ENCODE results near the gene FLOT1. TPM values are rescaled to one million over a fixed set of nuclear protein-coding genes. Genes with fewer than 3 reads are reported as not detected.

FLOT1 gene
- total RNA-seq, 1 donor from 2014 or later = 100 TPM

DNA sequence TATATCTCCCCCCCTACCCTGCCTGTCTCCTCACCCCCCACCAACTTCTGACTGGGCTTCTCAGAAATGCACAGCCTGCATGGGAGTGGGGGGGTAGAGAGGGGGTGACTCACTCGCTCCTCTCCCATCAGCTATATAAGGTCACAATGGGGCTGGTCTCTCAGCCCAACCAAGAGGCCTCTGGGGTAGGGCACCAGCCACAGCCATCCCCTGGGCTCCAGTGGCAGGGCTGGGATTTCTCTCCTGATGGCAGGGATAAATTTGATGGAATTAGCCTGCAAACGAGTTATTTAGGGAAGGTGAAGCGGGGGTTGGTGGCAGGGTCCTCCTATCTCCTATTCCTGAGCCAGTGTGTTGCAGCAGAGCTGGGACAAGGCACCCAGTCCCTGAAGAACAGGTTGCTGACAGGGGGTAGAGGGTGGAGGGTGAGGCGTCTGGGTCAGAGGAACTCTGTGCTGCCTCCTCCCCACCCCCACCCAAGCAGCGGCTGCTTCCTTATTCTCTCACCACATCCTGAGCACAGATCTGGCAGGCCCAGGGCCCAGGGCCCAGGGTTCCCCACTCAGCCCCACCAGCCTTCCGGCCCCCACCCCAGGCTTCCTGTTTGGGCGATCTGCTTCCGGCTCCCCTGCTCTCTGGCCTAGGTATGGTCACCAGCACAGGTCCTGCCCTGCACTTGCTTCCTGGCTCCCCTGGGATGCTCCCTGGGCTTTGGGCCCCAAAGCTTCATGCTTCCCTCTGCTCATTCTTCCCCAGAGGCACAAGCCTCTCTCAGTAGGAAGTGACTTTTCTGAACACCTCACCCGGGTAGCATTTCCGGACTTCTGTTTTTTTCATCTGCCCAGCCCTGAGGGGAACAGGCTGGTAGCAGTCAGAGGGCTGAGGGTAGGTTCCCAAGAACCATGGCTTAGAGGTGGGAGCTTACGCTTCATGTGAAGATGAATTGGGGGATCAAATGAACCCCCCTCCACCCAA, 60.1 kb downstream of the FLOT1 start:
- DNase-seq (ENCODE audit: low read depth) = no peak
- TF ChIP-seq, protein P1, sequence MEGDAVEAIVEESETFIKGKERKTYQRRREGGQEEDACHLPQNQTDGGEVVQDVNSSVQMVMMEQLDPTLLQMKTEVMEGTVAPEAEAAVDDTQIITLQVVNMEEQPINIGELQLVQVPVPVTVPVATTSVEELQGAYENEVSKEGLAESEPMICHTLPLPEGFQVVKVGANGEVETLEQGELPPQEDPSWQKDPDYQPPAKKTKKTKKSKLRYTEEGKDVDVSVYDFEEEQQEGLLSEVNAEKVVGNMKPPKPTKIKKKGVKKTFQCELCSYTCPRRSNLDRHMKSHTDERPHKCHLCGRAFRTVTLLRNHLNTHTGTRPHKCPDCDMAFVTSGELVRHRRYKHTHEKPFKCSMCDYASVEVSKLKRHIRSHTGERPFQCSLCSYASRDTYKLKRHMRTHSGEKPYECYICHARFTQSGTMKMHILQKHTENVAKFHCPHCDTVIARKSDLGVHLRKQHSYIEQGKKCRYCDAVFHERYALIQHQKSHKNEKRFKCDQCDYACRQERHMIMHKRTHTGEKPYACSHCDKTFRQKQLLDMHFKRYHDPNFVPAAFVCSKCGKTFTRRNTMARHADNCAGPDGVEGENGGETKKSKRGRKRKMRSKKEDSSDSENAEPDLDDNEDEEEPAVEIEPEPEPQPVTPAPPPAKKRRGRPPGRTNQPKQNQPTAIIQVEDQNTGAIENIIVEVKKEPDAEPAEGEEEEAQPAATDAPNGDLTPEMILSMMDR (conservative IDR thresholded peaks at IDR 0.05; ENCODE audit: low read depth, low read length) = no peak
- peak overlapping the region; percentile 94 for H3K4me3 ChIP-seq (ENCODE audit: low read depth, low read length)

DNA sequence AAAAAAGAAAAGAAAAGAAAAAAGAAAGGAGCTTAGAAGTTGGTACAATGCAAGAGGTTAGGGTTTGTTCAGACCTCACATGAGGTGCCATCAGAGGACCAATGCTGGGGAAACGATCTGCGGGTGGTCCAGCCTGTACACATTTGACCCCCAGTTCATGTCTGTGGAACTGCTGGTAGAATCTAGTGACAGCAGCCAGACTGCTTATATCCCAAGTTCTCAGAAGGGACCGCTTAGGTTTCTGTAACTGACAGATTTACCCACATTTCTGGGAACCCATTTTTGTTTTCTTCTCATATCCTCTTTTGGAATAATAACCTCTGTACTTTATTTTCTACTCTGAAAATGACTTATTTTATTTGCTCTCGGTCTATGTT, 60.7 kb downstream of the FLOT1 start:
- H3K4me3 ChIP-seq (ENCODE audit: low read depth, low read length) = peak overlapping the region; percentile 94
- no peak for DNase-seq (ENCODE audit: low read depth)

DNA sequence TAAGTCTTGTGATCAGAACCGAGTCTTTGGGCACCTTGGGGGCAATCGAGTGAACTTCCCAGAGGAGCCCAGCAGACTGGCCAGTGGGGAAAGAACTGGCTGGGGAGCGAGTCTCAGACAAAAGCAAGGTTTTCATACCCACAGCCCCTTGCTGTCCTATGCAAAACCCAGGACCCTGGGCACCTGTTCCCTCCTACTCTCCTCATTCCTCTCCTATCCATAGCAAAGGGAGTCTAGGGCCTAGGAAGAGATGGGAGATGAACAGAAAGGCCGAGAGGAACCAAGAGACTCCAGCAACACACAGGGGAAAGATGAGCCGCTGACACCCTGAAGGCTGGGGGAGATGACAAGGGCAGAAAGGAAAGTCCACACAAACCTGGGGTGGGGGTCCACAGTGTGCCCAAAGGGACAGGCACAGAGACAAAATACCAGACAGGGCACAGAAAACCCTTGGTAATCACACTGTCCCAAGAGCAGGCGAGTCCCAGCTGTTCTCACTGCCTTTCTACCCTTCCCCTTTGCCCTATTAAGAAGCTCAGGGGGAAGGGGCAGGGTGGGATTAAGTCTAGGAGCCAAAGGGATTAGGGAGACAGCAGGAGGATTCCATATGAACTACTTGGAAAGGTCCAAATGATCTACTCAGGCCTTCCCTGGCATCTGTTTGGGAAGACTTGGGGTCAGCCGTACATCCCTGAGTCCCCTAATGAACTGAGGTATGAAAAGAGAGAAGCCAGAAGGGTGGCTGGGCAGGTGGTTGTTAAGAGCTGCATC, 62.5 kb downstream of the FLOT1 start:
- H3K4me3 ChIP-seq (ENCODE audit: low read depth, low read length) = peak overlapping the region; percentile 25
- TF ChIP-seq, protein P1 (conservative IDR thresholded peaks at IDR 0.05; ENCODE audit: low read depth, low read length) = no peak
- DNase-seq (ENCODE audit: low read depth) = no peak

More for the DNA sequence above, 60.7 kb downstream of the FLOT1 start:
- TF ChIP-seq, protein P1 (conservative IDR thresholded peaks at IDR 0.05; ENCODE audit: low read depth, low read length) = no peak

DNA sequence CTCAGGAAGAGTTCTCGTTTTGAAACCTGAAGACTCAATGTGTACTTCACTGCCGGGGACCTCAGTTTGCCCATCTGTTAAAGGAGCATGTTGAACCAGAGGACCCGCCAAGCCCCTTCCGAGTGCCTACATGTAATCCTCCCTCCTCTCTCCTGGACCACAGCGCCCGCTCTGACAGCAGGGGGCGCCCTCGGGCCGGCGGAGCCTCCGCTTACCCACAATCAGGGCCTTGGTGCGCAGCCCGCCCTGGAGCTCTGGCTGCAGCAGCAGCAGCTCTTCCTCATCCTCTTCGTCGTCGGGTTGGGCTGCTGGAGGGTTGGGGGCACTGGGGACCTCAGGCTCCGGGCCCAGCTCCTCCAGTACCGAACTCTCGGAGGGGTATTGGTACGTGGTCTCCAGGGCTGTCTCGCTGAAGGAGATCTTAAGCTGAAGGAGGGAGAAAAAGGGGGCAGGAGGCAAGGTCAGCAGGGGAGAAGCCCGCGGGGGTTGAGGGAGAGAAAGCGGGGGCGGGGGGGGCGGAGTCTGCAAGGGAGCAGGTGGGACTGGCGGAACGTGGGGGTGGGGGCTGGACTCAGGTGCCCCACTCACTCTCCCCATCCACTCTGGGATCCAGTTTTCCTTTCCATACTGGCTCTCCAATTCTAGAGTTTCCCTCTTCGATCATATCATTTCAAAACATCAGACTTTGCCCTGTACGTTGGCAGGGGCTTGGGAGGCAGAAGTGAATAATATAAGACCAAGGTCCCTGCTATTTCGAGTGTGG, 63.3 kb downstream of the FLOT1 start:
- peak overlapping the region; percentile 36 for H3K4me3 ChIP-seq (ENCODE audit: low read depth, low read length)
- TF ChIP-seq, protein P1 (conservative IDR thresholded peaks at IDR 0.05; ENCODE audit: low read depth, low read length) = peak; percentile 94
- DNase-seq (ENCODE audit: low read depth) = no peak

Other genes with a start within 250 kb of the FLOT1 start
- 46.1 and 46.3 TPM in 2 replicates for gene GNL1, start 186.2 kb downstream of the FLOT1 start, total RNA-seq
- 4.6 and 5.2 TPM in 2 replicates for gene PRR3, start 185.4 kb downstream of the FLOT1 start, total RNA-seq
- gene ABCF1, start 171.2 kb downstream of the FLOT1 start, total RNA-seq = 49.0 and 70.5 TPM in 2 replicates
- gene PPP1R10, start 125.4 kb downstream of the FLOT1 start, total RNA-seq = 19.6 and 25.8 TPM in 2 replicates
- gene MRPS18B, start 124.8 kb downstream of the FLOT1 start, total RNA-seq = 65.8 and 87.4 TPM in 2 replicates
- gene ATAT1, start 115.8 kb downstream of the FLOT1 start, total RNA-seq = 6.2 and 8.9 TPM in 2 replicates
- 4.6 and 10.5 TPM in 2 replicates for gene C6orf136, start 95.6 kb downstream of the FLOT1 start, total RNA-seq
- 41.5 and 52.0 TPM in 2 replicates for gene DHX16, start 69.7 kb downstream of the FLOT1 start, total RNA-seq
- 66.5 and 77.3 TPM in 2 replicates for gene PPP1R18, start 56.0 kb downstream of the FLOT1 start, total RNA-seq
- 20.4 and 22.5 TPM in 2 replicates for gene NRM, start 51.7 kb downstream of the FLOT1 start, total RNA-seq
- gene MDC1, start 25.4 kb downstream of the FLOT1 start, total RNA-seq = 11.4 and 20.7 TPM in 2 replicates
- 1,157 and 1,940 TPM in 2 replicates for gene TUBB, start 22.3 kb downstream of the FLOT1 start, total RNA-seq
- gene IER3, start 1.9 kb upstream of the FLOT1 start, total RNA-seq = 336 and 354 TPM in 2 replicates
- 72.0 and 128 TPM in 2 replicates for gene DDR1, start 141.8 kb upstream of the FLOT1 start, total RNA-seq
- 15.0 and 19.1 TPM in 2 replicates for gene GTF2H4, start 165.5 kb upstream of the FLOT1 start, total RNA-seq
- 28.1 and 48.5 TPM in 2 replicates for gene VARS2, start 171.6 kb upstream of the FLOT1 start, total RNA-seq
- gene SFTA2, start 189.5 kb upstream of the FLOT1 start, total RNA-seq = 8.2 and 8.7 TPM in 2 replicates
- gene MUCL3, start 198.3 kb upstream of the FLOT1 start, total RNA-seq = under 0.01 and 0.07 TPM in 2 replicates
- gene MUC21, start 241.0 kb upstream of the FLOT1 start, total RNA-seq = not detected in 2 replicates

Measured in epithelial cell of proximal tubule (primary cell).